GM12878 (cell line): ENCODE results near the gene EXOC1L. TPM values are rescaled to one million over a fixed set of nuclear protein-coding genes. Genes with fewer than 3 reads are reported as not detected.

Experiments
- ATAC-seq: fragments of 200-7000 bp; cut with Tn5 transposase; 3 replicates; pipeline ENCODE4 v1.9.1; 2020; ENCODE audit warnings: mild to moderate bottlenecking, moderate library complexity
- BruUV-seq: library from RNA; stranded (reverse); fragments of 400-500 nt; replicated peaks from 2 replicates; lab custom pipeline; 2021; lab: Mats Ljungman, UMichigan
- CTCF ChIA-PET: fragments of 300-600 bp; sonication (Branson Sonifier 250); formaldehyde crosslinking; extraction: SDS; loops from one replicate; lab custom pipeline; 2021; ENCODE audit warnings: inconsistent platforms; lab: Yijun Ruan, JAX
- POLR2A ChIA-PET: fragments of 350-600 bp; formaldehyde crosslinking; extraction: SDS; loops from one replicate; lab custom pipeline; 2021; ENCODE audit warnings: inconsistent platforms; lab: Charles Lee
- RAD21 ChIA-PET: fragments of 300-600 bp; sonication (Branson Sonifier 250); formaldehyde crosslinking; loops from one replicate; lab custom pipeline; 2023; ENCODE audit warnings: antibody characterized with exemption; ENCODE audit not compliant: unreplicated experiment; lab: Charles Lee
- SMC1A ChIA-PET: fragments of 300-600 bp; sonication (Branson Sonifier 250); formaldehyde crosslinking; loops from one replicate; lab custom pipeline; 2023; ENCODE audit not compliant: unreplicated experiment, uncharacterized antibody; lab: Charles Lee
- DNase-seq: peaks from one replicate; pipeline ENCODE4 v3.0.0-alpha.2; 2011; ENCODE audit warnings: low read depth, low spot score
- FAIRE-seq: peaks from 3 replicates; lab custom pipeline; 2011; peaks lifted over from hg19 to GRCh38; lab: Jason Lieb, UNC
- H2AFZ ChIP-seq: 2 replicates; pipeline ENCODE4 v1.6.0; 2011; ENCODE audit warnings: low read depth, low read length, control low read depth; ENCODE audit not compliant: control insufficient read depth
- H3K27ac ChIP-seq: 2 replicates; pipeline ENCODE4 v1.5.1; 2011; ENCODE audit warnings: control low read depth; ENCODE audit not compliant: control insufficient read depth, insufficient read depth
- H3K27me3 ChIP-seq, 2 experiments: replicated peaks in 1 of 2; 2 replicates each; pipeline versions ENCODE4 v1.6.0 to v1.6.1; 2011; ENCODE audit warnings: low read length in 1 of 2; ENCODE audit not compliant: control insufficient read depth in 2 of 2, insufficient read depth in 2 of 2
- H3K36me3 ChIP-seq, 2 experiments: 2 replicates each; pipeline ENCODE4 v1.5.1; 2011; ENCODE audit warnings: low read length in 1 of 2; ENCODE audit not compliant: control insufficient read depth in 2 of 2, insufficient read depth in 2 of 2
- H3K4me1 ChIP-seq: 2 replicates; pipeline ENCODE4 v1.6.1; 2011; ENCODE audit warnings: mild to moderate bottlenecking, low read length, moderate library complexity, mixed read lengths; ENCODE audit not compliant: control insufficient read depth, insufficient read depth
- H3K4me2 ChIP-seq: 2 replicates; pipeline ENCODE4 v1.6.0; 2011; ENCODE audit warnings: control low read depth; ENCODE audit not compliant: control insufficient read depth, insufficient read depth
- H3K4me3 ChIP-seq: fragments of 200-600 bp; sonication (generic); 2 replicates; pipeline ENCODE4 v1.5.1; 2016
- H3K79me2 ChIP-seq: 2 replicates; pipeline ENCODE4 v1.6.0; 2011; ENCODE audit warnings: low read length; ENCODE audit not compliant: control insufficient read depth, insufficient read depth
- H3K9ac ChIP-seq: 2 replicates; pipeline ENCODE4 v1.8.0; 2011; ENCODE audit warnings: low read length, control low read depth, mixed read lengths; ENCODE audit not compliant: control insufficient read depth, insufficient read depth
- H3K9me3 ChIP-seq: replicated peaks from 3 replicates; pipeline ENCODE4 v1.5.1; 2011; ENCODE audit warnings: mild to moderate bottlenecking, low read length; ENCODE audit not compliant: control insufficient read depth, insufficient read depth
- H4K20me1 ChIP-seq: 2 replicates; pipeline ENCODE4 v1.6.0; 2011; ENCODE audit not compliant: control insufficient read depth, insufficient read depth
- CTCF ChIP-seq, 3 experiments: IDR thresholded peaks in 2 of 3; conservative IDR thresholded peaks in 1 of 3; 2 replicates each; pipeline ENCODE4 v1.5.1; 2011; ENCODE audit warnings: low read depth in 3 of 3, low read length in 3 of 3, mild to moderate bottlenecking in 3 of 3, control low read depth in 2 of 3, moderate library complexity in 2 of 3, inconsistent platforms in 1 of 3, mixed read lengths in 1 of 3; ENCODE audit not compliant: control insufficient read depth in 2 of 3, insufficient read depth in 1 of 3; ENCODE audit errors: extremely low read depth in 1 of 3
- EP300 ChIP-seq, 2 experiments: fragments of 150-350 bp in 1 of 2; IDR thresholded peaks; 2 replicates each; pipeline ENCODE4 v1.6.1; 2011 to 2012; ENCODE audit warnings: low read depth in 2 of 2, low read length in 2 of 2, borderline replicate concordance in 1 of 2, improper control_type of control experiment in 1 of 2, inconsistent platforms in 1 of 2; ENCODE audit not compliant: control insufficient read depth in 1 of 2
- RAD21 ChIP-seq: IDR thresholded peaks from 2 replicates; pipeline ENCODE4 v1.6.1; 2011; ENCODE audit warnings: mild to moderate bottlenecking, low read depth, low read length, moderate library complexity; ENCODE audit not compliant: insufficient read depth
- SMC3 ChIP-seq: IDR thresholded peaks from 2 replicates; pipeline ENCODE4 v1.6.1; 2011; ENCODE audit warnings: low read length, improper control_type of control experiment, borderline replicate concordance
- YY1 ChIP-seq: IDR thresholded peaks from 2 replicates; pipeline ENCODE4 v1.6.1; 2011; ENCODE audit warnings: low read depth, mild to moderate bottlenecking, low read length
- ZBTB11 ChIP-seq: fragments of 450-650 bp; formaldehyde crosslinking; IDR thresholded peaks from 2 replicates; pipeline ENCODE4 v1.5.0; 2022; ENCODE audit warnings: mild to moderate bottlenecking, missing genetic modification characterization
- ZBTB40 ChIP-seq: fragments of 450-650 bp; IDR thresholded peaks from 2 replicates; pipeline ENCODE4 v1.6.1; 2016; ENCODE audit warnings: mild to moderate bottlenecking, moderate library complexity, borderline replicate concordance
- WGBS: methylation state at CpG from one replicate; pipeline ENCODE4 v1.1.6; 2016; ENCODE audit warnings: low lambda C conversion rate; ENCODE audit not compliant: insufficient replicate concordance, insufficient coverage; ENCODE audit errors: missing lambda C conversion rate; 5-methylcytosine and 5-hydroxymethylcytosine counted together
- in situ Hi-C: fragments of 300-500 bp; cut with MboI; formaldehyde crosslinking; loops from 9 replicates; pipeline ENCODE4 v1.14.3; 2018; ENCODE audit warnings: mixed read lengths
- intact Hi-C: fragments of 100-400 bp; cut with micrococcal nuclease; formaldehyde crosslinking; loops from one replicate; pipeline ENCODE4 v1.14.2; 2022; ENCODE audit not compliant: unreplicated experiment
- polyA plus RNA-seq, 11 experiments: library from polyadenylated mRNA; depleted of rRNA in 4 of 11; unstranded in 6 of 11; stranded (reverse) in 5 of 11; fragments of >200 nt; fragmentation: Nextera tagmentation in 4 of 11; fragmentation: Illumina TruSeq in 1 of 11; extraction: Ambion mirVana in 4 of 11; extraction: Trizol in 1 of 11; gene quantifications; 1 replicate in 1 of 11; 2 replicates in 10 of 11; pipeline versions ENCODE4 v1.2.1 to v1.2.3, GENCODE V29; 2011 to 2016; ENCODE audit warnings: inconsistent platforms in 2 of 11, missing spikeins in 2 of 11, low read depth in 1 of 11
- total RNA-seq, 4 experiments: library from RNA; depleted of rRNA in 3 of 4; stranded (reverse); fragments of >200 nt in 3 of 4; fragmentation: Illumina TruSeq in 1 of 4; extraction: Trizol in 1 of 4; gene quantifications; 2 replicates each; pipeline versions ENCODE4 v1.2.1 to v1.2.3, GENCODE V29; 2013 to 2021

Gene EXOC1L
- total and polyA plus RNA-seq, 10 of the 15 experiments (the other 5 are each of a cell fraction or from before 2014, with no cell fraction given): not detected

GRCh38 chr4:55866973-55867574, 47.5 kb downstream of the EXOC1L start:
- WGBS: 27% methylated on average over 4 of the region's 4 CpGs
- Histone ChIP-seq H3K27me3 (no peaks in the 10 kb centered on the region), H4K20me1 (no peaks in the 10 kb centered on the region), H3K4me1 (peaks cover 7% of the 10 kb centered on the region; the same call in 1 of the 2 replicates), H3K4me2 (no peak overlapping the region), H3K36me3 (peaks cover 0 to 5% of the 10 kb centered on the region in 2 experiments; a peak in 1 of 4 replicates), H3K9me3 (no peaks in the 10 kb centered on the region), H2AFZ (no peak overlapping the region), H3K79me2 (no peaks in the 10 kb centered on the region), H3K27ac (peak overlapping the region; percentile 31; the same call in 1 of the 2 replicates), H3K4me3 (no peak overlapping the region), H3K9ac (no peak overlapping the region; the same call in 1 of the 2 replicates)
- RAD21 ChIA-PET: interaction anchor here (1.2 to 3.0 kb wide), 5 partner anchors 13 to 458 kb away, joined by 4 to 12 read pairs (median 7); partner anchors contain the start of gene EXOC1
- POLR2A ChIA-PET: interaction anchor here (0.7 kb wide), 1 partner anchor 39 kb away, joined by 4 read pairs; no protein-coding TSS in a partner anchor
- ATAC-seq: peak; percentile 98
- 0 out of 2 replicates have a peak, but pooled peaks have one; percentile 24 for TF ChIP-seq YY1
- peak; percentile 70 to 77 (median 77); a peak in 5 of 6 replicates for TF ChIP-seq CTCF (IDR thresholded peaks at IDR 0.05 in 2 of 3, conservative IDR thresholded peaks at IDR 0.05 in 1 of 3; ENCODE audit: control insufficient read depth in 2 of 3, extremely low read depth in 1 of 3, insufficient read depth in 1 of 3, low read depth in 3 of 3, low read length in 3 of 3)
- no peak for TF ChIP-seq EP300 (IDR thresholded peaks at IDR 0.05; ENCODE audit: borderline replicate concordance in 1 of 2, control insufficient read depth in 1 of 2, low read depth in 2 of 2, low read length in 2 of 2)
- no peak for TF ChIP-seq ZBTB40
- TF ChIP-seq SMC3: peak; percentile 69; the same call in 1 of the 2 replicates
- TF ChIP-seq RAD21: peak; percentile 80
- no peak for TF ChIP-seq ZBTB11 (CRISPR knock-in tag)
- CTCF ChIA-PET: interaction anchor here (0.6 to 4.4 kb wide), 32 partner anchors 10 to 896 kb away, joined by 3 to 27 read pairs (median 4); partner anchors contain the start of genes CEP135, EXOC1 and SRD5A3
- FAIRE-seq: peak; percentile 85
- peak; percentile 38 for DNase-seq
- BruUV-seq: no TSS peak
- intact Hi-C loops: loop anchor here (1.0 to 5.0 kb wide), 4 partner anchors 321 to 520 kb away; partner anchors contain the start of genes CLOCK and SRD5A3
- in situ Hi-C loops: loop anchor here (25.0 kb wide), 1 partner anchor 455 kb away; no protein-coding TSS in a partner anchor
- SMC1A ChIA-PET: interaction anchor here (0.6 to 2.6 kb wide), 11 partner anchors 11 to 970 kb away, joined by 3 to 26 read pairs (median 3); partner anchors contain the start of genes CEP135 and SRD5A3
